Stomach (tissue), 9 donors: ENCODE results near the gene C1GALT1. TPM values are rescaled to one million over a fixed set of nuclear protein-coding genes. Genes with fewer than 3 reads are reported as not detected.

Experiments
- DNase-seq, 2 donors: peaks; one replicate each; pipeline versions ENCODE4 v3.0.0 to v3.0.0-alpha.2; 2013 to 2019
- H3K27ac ChIP-seq, 5 donors: fragments of 200-600 bp in 4 of 5; sonication (generic) in 4 of 5; one replicate each; pipeline ENCODE4 v1.5.1; 2013 to 2019; ENCODE audit warnings: mild to moderate bottlenecking in 1 of 5, moderate library complexity in 1 of 5
- H3K27me3 ChIP-seq, 3 donors: fragments of 200-600 bp; sonication (generic); one replicate each; pipeline ENCODE4 v1.5.1; 2017 to 2019; ENCODE audit warnings: mixed run types in 1 of 3
- H3K36me3 ChIP-seq, 4 donors: fragments of 200-600 bp; sonication (generic); 1 replicate in 3 of 4; 2 replicates in 1 of 4; pipeline ENCODE4 v1.5.1; 2016 to 2019
- H3K4me1 ChIP-seq, 4 donors: fragments of 200-600 bp; sonication (generic); one replicate each; pipeline ENCODE4 v1.5.1; 2016 to 2019
- H3K4me3 ChIP-seq, 4 donors: fragments of 200-600 bp; sonication (generic) in 3 of 4; one replicate each; pipeline ENCODE4 v1.5.1; 2016 to 2019; ENCODE audit warnings: mild to moderate bottlenecking in 1 of 4
- H3K9me3 ChIP-seq, 4 donors: fragments of 200-600 bp; sonication (generic); one replicate each; pipeline ENCODE4 v1.5.1; 2016 to 2019
- CTCF ChIP-seq, 7 experiments: fragments of 450-650 bp in 4 of 7; fragments of 200-600 bp in 3 of 7; sonication (generic) in 3 of 7; IDR thresholded peaks; one replicate each; pipeline ENCODE4 v1.5.1; 2016 to 2019; ENCODE audit warnings: antibody characterized with exemption in 7 of 7, control low read depth in 2 of 7, mild to moderate bottlenecking in 1 of 7
- EP300 ChIP-seq: sonication (generic); formaldehyde crosslinking; IDR thresholded peaks from one replicate; pipeline ENCODE4 v1.6.1; 2017; ENCODE audit warnings: antibody characterized with exemption
- POLR2A ChIP-seq, 4 donors: fragments of 450-650 bp; IDR thresholded peaks; one replicate each; pipeline ENCODE4 v1.6.1; 2016; ENCODE audit warnings: antibody characterized with exemption in 4 of 4, control low read depth in 2 of 4, mild to moderate bottlenecking in 1 of 4, moderate library complexity in 1 of 4
- POLR2AphosphoS5 ChIP-seq, 3 donors: sonication (generic); formaldehyde crosslinking; IDR thresholded peaks; one replicate each; pipeline ENCODE4 v1.6.1; 2016; ENCODE audit warnings: antibody characterized with exemption in 3 of 3
- WGBS, 5 donors: extraction: QIAGEN DNeasy Blood & Tissue Kit in 3 of 5; methylation state at CpG; one replicate each; pipeline versions ENCODE4 v1.1.5 to v1.1.7; 2013 to 2018; 5-methylcytosine and 5-hydroxymethylcytosine counted together
- intact Hi-C: fragments of 100-400 bp; cut with DNase I; formaldehyde crosslinking; loops from one replicate; pipeline ENCODE4 v1.15.1; 2023; ENCODE audit warnings: low total_unique reads
- polyA plus RNA-seq, 3 donors: library from polyadenylated mRNA; stranded (reverse); fragments of 200-250 nt; gene quantifications; one replicate each; pipeline ENCODE4 v1.2.3, GENCODE V29; 2013
- total RNA-seq, 5 donors: library from RNA; depleted of rRNA; stranded (reverse); fragments of >200 nt; gene quantifications; one replicate each; pipeline versions ENCODE4 v1.1.0 to v1.2.3, GENCODE V29; 2014 to 2016
- donor health status: healthy with polysubstance abuse.
- donor health status: Bipolar disorder and iron deficiency.
- donor health status: healthy.

Gene C1GALT1
- total and polyA plus RNA-seq, 8 donors, result 2.6 to 50.9 (median 14.7) TPM

DNA sequence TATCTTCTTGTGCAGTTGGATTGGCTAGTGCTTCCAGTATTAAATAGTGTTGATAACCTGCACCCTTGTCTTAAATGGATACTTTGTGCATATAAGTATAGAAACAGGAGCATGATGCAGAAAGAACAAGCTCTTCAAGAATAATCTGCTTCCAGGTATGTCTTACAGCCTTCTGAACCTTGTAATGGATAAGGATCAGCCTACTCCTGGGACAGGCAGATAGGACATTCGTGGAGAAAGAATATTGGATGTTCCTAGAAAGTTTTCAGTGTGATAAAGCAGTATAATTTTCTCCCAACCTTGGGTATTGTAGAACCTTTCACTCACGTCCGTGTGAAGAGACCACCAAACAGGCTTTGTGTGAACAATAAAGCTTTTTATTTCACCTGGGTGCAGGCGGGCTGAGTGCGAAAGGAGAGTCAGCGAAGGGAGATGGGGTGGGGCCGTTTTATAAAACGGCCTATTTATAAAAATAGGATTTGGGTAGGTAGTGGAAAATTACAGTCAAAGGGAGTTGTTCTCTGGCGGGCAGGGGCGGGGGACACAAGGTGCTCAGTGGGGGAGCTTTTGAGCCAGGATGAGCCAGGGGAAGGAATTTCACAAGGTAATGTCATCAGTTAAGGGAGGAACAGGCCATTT is 27.2 kb downstream of the C1GALT1 start:
- H3K9me3 ChIP-seq, result no peaks in the 10 kb centered on the region
- WGBS, 5 donors, result 83 to 89% (median 87%) methylated on average over 10 of the region's 10 CpGs
- H3K4me3 ChIP-seq, result no peak overlapping the region
- DNase-seq, result no peak
- no peaks in the 10 kb centered on the region for H3K27me3 ChIP-seq
- no peak overlapping the region for H3K27ac ChIP-seq
- intact Hi-C loops, result no loop called here
- peaks cover 0 to 4% (median under 1%) of the 10 kb centered on the region in 4 donors for H3K36me3 ChIP-seq
- no peak for TF ChIP-seq EP300
- TF ChIP-seq POLR2A (IDR thresholded peaks at IDR 0.05), result no peak
- TF ChIP-seq POLR2AphosphoS5 (IDR thresholded peaks at IDR 0.05), result no peak
- H3K4me1 ChIP-seq, result no peaks in the 10 kb centered on the region

- 80 to 87% (median 84%) methylated on average over 12 of the region's 12 CpGs for WGBS, 5 donors
- H3K36me3 ChIP-seq, result peaks cover 0 to 15% (median 9%) of the 10 kb centered on the region in 4 donors
- no peaks in the 10 kb centered on the region for H3K4me1 ChIP-seq
- DNase-seq, result no peak
- no peak overlapping the region for H3K27ac ChIP-seq
- H3K9me3 ChIP-seq, result no peaks in the 10 kb centered on the region
- H3K27me3 ChIP-seq, result no peaks in the 10 kb centered on the region
- no peak for TF ChIP-seq EP300
- no peak for TF ChIP-seq POLR2AphosphoS5 (IDR thresholded peaks at IDR 0.05)
- TF ChIP-seq CTCF (IDR thresholded peaks at IDR 0.05), result no peak
- no peak for TF ChIP-seq POLR2A (IDR thresholded peaks at IDR 0.05)
- no peak overlapping the region for H3K4me3 ChIP-seq
- intact Hi-C loops, result no loop called here
Measured at GRCh38 chr7:7210475-7211237, 28.3 kb downstream of the C1GALT1 start.

DNA sequence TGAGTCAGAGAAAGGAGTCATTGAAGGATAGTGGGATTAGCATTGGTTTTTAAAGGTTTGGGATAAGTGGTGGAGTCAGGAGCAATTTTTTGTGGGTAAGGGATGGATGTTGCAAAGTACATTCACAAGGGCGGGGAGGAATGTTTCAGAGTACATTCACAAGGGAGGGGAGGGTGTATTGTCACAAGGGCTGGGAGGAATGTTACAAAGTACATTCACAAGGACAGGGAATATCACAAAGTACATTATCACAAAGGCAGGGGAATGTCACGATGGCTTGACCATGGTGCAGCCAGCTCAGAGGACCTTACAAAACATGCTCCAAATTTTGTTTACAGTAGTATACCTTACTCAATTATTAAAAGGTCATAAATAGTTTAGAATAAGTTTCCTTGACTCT is 30.3 kb downstream of the C1GALT1 start:
- Histone ChIP-seq H3K4me1 (no peaks in the 10 kb centered on the region), H3K27ac (no peak overlapping the region), H3K36me3 (peaks cover 0 to 32% (median 21%) of the 10 kb centered on the region in 4 donors), H3K27me3 (no peaks in the 10 kb centered on the region), H3K9me3 (no peaks in the 10 kb centered on the region), H3K4me3 (no peak overlapping the region)
- 48 to 68% (median 58%) methylated on average over 2 of the region's 2 CpGs for WGBS, 5 donors
- intact Hi-C loops, result no loop called here
- TF ChIP-seq CTCF (IDR thresholded peaks at IDR 0.05) (no peak), EP300 (no peak), POLR2A (IDR thresholded peaks at IDR 0.05) (no peak), POLR2AphosphoS5 (IDR thresholded peaks at IDR 0.05) (no peak)
- DNase-seq, result no peak

DNA sequence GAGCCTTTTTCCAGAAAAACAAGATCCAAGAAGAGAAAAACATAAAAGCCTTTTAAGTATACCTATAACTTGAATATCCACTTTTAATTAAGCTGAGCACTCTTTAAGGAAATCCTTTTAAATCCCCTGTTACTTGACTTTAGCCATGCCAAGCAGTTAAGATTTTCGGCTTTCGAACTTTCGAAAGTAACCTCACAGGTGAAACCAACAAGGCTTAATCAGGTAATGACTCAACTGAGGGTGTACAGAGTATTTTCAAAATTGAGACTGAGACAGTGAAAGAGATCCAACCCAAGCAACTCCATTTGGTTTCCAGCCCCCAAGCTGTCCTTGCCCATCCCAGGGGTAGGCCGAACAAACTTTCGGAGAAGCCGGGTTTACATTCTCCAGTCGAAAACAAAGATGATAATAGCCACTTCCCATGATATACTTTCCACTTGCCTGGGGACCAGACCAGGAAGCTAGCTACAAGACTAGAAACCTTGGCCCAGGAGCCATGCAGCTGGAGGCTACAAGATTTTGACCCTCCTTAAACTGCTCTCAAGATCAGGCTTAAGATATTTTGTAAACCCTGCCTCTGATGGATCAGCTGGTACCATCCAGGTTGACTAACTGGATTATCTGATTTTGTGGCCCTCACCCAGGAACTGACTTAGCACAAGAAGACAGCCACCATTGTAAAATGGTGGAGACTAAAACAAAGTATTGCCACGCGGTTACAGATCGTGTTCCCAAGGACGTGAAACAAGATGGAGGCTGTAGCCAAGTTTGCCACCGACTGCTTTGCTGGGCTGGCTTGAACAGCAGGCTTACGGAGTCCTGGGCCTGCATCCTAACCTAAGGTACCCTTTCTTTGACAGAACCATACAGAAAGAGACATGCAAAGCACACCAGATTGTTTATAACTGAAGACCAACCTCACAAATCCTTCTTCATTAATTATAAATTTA is 32.3 kb downstream of the C1GALT1 start:
- 89 to 97% (median 96%) methylated on average over 13 of the region's 13 CpGs for WGBS, 5 donors
- intact Hi-C loops, result no loop called here
- H3K27ac ChIP-seq, result no peak overlapping the region
- TF ChIP-seq CTCF (IDR thresholded peaks at IDR 0.05), result no peak
- TF ChIP-seq EP300, result no peak
- TF ChIP-seq POLR2AphosphoS5 (IDR thresholded peaks at IDR 0.05), result no peak
- no peak for TF ChIP-seq POLR2A (IDR thresholded peaks at IDR 0.05)
- no peaks in the 10 kb centered on the region for H3K27me3 ChIP-seq
- no peak overlapping the region for H3K4me3 ChIP-seq
- no peaks in the 10 kb centered on the region for H3K4me1 ChIP-seq
- peaks cover 0 to 45% (median 32%) of the 10 kb centered on the region in 4 donors for H3K36me3 ChIP-seq
- no peak for DNase-seq
- no peaks in the 10 kb centered on the region for H3K9me3 ChIP-seq
